Measurements from ENCODE around the gene ZNF354C. TPM values are rescaled to one million over a fixed set of nuclear protein-coding genes. Genes with fewer than 3 reads are reported as not detected.

Gene ZNF354C
- total RNA-seq, 4 donors from 2014 or later, result 1.9 to 3.5 (median 2.8) TPM

DNA sequence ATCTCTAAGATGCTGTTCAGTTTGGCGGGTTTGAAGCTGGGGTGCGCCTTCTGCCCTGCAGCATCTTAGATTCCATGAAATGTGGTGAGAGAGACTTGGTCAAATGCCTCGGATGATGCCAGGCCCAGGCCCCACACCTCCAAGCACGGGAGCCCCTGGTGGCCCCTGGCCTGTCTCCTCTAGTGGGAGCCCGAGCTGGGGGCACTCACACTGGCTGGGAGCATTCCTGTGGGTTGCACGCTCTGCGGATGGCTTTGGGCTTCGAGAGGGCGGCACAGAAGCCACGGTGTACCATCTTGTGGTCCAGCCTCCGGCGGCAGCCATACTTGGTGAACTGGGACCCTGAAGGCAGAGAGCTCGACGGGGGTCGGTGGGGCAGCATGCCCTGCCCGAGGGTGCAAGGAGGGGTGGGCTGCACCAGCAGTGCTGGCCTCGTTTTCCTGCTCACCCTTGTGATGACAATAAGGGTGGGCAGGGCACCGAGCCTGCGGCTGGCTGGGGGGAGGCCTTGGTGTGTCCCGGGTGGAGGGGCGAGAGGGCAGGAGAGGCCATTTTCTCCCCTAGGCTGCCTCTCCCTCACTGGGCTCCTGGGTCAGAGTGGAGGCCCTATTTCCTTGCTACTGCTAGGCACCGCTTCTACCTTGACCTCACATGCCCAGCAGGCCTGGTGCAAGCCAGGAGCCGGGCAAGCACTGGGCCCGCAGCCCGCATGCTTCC lies 65.8 kb downstream of the ZNF354C start:
- peaks cover 28% of the 10 kb centered on the region for H3K36me3 ChIP-seq
- H3K27me3 ChIP-seq, result no peaks in the 10 kb centered on the region
- H3K27ac ChIP-seq, result no peak overlapping the region
- H3K4me1 ChIP-seq, result no peaks in the 10 kb centered on the region
- H3K4me3 ChIP-seq, result no peak overlapping the region
- DNase-seq (ENCODE audit: low spot score in 2 of 2), result peak; percentile 47 to 78
- TF ChIP-seq EP300 (IDR thresholded peaks at IDR 0.05) (no peak), POLR2A (IDR thresholded peaks at IDR 0.05) (no peak), POLR2AphosphoS5 (IDR thresholded peaks at IDR 0.05) (no peak), CTCF (IDR thresholded peaks at IDR 0.05) (no peak)
- no peaks in the 10 kb centered on the region for H3K9me3 ChIP-seq
- 89% methylated on average over 19 of the region's 25 CpGs for WGBS

DNA sequence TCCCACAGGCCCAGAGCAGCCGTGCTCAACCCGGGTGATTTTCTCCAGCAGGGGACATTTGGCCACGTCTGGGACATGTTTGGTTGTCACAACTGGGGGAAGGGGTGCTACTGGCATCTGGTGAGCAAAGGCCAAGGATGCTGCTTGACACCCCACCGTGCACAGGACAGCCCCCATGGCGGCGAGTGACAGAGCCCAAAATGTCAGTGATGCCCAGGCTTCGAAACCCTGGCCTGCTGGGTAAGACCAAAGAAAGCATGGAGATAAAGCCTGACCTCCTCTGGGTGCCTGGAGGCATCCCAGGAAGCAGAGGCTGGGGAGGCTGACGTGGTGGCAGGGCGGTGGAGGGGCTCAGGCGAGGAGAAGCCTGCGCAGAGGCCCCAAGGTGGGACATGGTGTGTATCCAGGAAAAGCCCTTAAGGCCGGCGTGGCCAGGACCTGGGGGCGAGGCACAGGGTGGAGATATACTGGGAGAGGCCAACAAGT lies 66.4 kb downstream of the ZNF354C start:
- TF ChIP-seq POLR2AphosphoS5 (IDR thresholded peaks at IDR 0.05) (no peak), CTCF (IDR thresholded peaks at IDR 0.05) (no peak), POLR2A (IDR thresholded peaks at IDR 0.05) (no peak), EP300 (IDR thresholded peaks at IDR 0.05) (no peak)
- H3K4me3 ChIP-seq, result no peak overlapping the region
- no peaks in the 10 kb centered on the region for H3K9me3 ChIP-seq
- no peaks in the 10 kb centered on the region for H3K4me1 ChIP-seq
- no peaks in the 10 kb centered on the region for H3K27me3 ChIP-seq
- H3K36me3 ChIP-seq, result peaks cover 23% of the 10 kb centered on the region
- peak; percentile 41 to 56 for DNase-seq (ENCODE audit: low spot score in 2 of 2)
- WGBS, result 90% methylated on average over 11 of the region's 14 CpGs
- H3K27ac ChIP-seq, result no peak overlapping the region

- WGBS, result 92% methylated on average over 21 of the region's 21 CpGs
- Histone ChIP-seq H3K9me3 (no peaks in the 10 kb centered on the region), H3K27ac (no peak overlapping the region), H3K36me3 (peaks cover 17% of the 10 kb centered on the region), H3K4me1 (no peaks in the 10 kb centered on the region), H3K27me3 (no peaks in the 10 kb centered on the region), H3K4me3 (no peak overlapping the region)
- DNase-seq (ENCODE audit: low spot score in 2 of 2), result peak; percentile 45 to 71
- TF ChIP-seq POLR2A (IDR thresholded peaks at IDR 0.05) (no peak), POLR2AphosphoS5 (IDR thresholded peaks at IDR 0.05) (no peak), CTCF (IDR thresholded peaks at IDR 0.05) (no peak)
Measured at GRCh38 chr5:179127136-179128040, 67.2 kb downstream of the ZNF354C start.

- Histone ChIP-seq H3K27me3 (no peaks in the 10 kb centered on the region), H3K36me3 (peaks cover 17% of the 10 kb centered on the region), H3K27ac (no peak overlapping the region), H3K4me1 (no peaks in the 10 kb centered on the region), H3K4me3 (no peak overlapping the region), H3K9me3 (no peaks in the 10 kb centered on the region)
- 91% methylated on average over 10 of the region's 10 CpGs for WGBS
- TF ChIP-seq POLR2A (IDR thresholded peaks at IDR 0.05) (no peak), EP300 (IDR thresholded peaks at IDR 0.05) (no peak), CTCF (IDR thresholded peaks at IDR 0.05) (no peak), POLR2AphosphoS5 (IDR thresholded peaks at IDR 0.05) (no peak)
- DNase-seq (ENCODE audit: low spot score in 2 of 2), result peak in 1 of 2 donors; percentile 27
Measured at GRCh38 chr5:179128041-179128365, 67.8 kb downstream of the ZNF354C start.

- TF ChIP-seq POLR2AphosphoS5 (IDR thresholded peaks at IDR 0.05) (no peak), EP300 (IDR thresholded peaks at IDR 0.05) (no peak), CTCF (IDR thresholded peaks at IDR 0.05) (no peak), POLR2A (IDR thresholded peaks at IDR 0.05) (no peak)
Measured at GRCh38 chr5:179128976-179129375, 68.8 kb downstream of the ZNF354C start.

More at GRCh38 chr5:179128976-179129375, 68.8 kb downstream of the ZNF354C start:
- H3K9me3 ChIP-seq, result no peaks in the 10 kb centered on the region
- peaks cover 17% of the 10 kb centered on the region for H3K36me3 ChIP-seq
- H3K4me1 ChIP-seq, result no peaks in the 10 kb centered on the region
- 84% methylated on average over 13 of the region's 14 CpGs for WGBS
- H3K4me3 ChIP-seq, result no peak overlapping the region
- no peaks in the 10 kb centered on the region for H3K27me3 ChIP-seq
- peak in 1 of 2 donors; percentile 35 for DNase-seq (ENCODE audit: low spot score in 2 of 2)
- H3K27ac ChIP-seq, result no peak overlapping the region

Data from suprapubic skin (tissue), 4 donors.